ENCODE data around the gene ARMCX4.
A peak's percentile ranks its signal among the peaks of the same experiment; 100 is the strongest.

Gene ARMCX4

DNA sequence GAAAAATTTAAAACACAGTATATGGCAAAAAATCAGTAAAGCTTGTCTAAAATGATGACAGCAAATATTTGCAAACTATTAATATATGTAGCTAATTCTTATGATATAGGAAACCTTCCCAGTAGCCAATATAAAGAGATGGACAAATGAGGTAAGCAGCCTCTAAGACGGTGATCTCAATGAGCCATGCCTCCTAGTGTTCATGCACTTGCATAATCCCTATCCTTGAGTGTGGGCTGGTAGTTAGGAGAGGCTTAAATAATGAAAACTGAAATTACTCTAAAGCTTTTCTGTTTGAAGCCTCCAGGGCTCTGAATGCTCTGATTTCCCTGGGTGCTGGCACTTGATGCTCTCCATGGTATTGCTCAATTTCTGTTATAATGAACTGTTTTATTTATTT lies 24.6 kb upstream of the ARMCX4 start:
- in situ Hi-C loops (cut with MboI; ENCODE audit: low pct_unique_long_range_greater_than_20kb, low sequenced_read_pairs, unreplicated experiment): no loop called here
- no peak for DNase-seq (ENCODE audit: low spot score)
- TF ChIP-seq, protein P1, sequence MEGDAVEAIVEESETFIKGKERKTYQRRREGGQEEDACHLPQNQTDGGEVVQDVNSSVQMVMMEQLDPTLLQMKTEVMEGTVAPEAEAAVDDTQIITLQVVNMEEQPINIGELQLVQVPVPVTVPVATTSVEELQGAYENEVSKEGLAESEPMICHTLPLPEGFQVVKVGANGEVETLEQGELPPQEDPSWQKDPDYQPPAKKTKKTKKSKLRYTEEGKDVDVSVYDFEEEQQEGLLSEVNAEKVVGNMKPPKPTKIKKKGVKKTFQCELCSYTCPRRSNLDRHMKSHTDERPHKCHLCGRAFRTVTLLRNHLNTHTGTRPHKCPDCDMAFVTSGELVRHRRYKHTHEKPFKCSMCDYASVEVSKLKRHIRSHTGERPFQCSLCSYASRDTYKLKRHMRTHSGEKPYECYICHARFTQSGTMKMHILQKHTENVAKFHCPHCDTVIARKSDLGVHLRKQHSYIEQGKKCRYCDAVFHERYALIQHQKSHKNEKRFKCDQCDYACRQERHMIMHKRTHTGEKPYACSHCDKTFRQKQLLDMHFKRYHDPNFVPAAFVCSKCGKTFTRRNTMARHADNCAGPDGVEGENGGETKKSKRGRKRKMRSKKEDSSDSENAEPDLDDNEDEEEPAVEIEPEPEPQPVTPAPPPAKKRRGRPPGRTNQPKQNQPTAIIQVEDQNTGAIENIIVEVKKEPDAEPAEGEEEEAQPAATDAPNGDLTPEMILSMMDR (IDR thresholded peaks at IDR 0.05; ENCODE audit: extremely low read depth, insufficient read depth, missing control alignments): no peak

DNA sequence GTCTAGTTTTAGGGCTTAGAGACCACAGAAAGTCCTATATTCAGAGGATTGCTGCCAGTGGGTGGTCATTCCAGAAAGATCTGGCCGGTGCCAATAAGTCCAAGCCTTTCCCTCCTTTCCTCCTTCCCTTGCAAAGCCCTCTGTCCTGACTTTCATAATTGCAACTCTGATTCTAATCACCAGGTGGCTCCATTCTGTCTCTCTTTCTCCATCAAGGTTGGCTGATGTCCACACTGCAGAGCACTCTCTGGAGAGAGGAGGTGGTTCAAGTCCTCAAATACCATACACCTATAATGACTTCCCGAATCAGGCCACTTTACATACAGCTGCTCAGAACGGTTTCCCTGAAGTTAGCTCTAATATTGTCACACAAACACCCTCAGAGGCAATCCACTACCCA lies 22.4 kb upstream of the ARMCX4 start:
- in situ Hi-C loops (cut with MboI; ENCODE audit: low pct_unique_long_range_greater_than_20kb, low sequenced_read_pairs, unreplicated experiment): no loop called here
- DNase-seq (ENCODE audit: low spot score): peak; percentile 35
- TF ChIP-seq, protein P1 (IDR thresholded peaks at IDR 0.05; ENCODE audit: extremely low read depth, insufficient read depth, missing control alignments): peak; percentile 44

DNA sequence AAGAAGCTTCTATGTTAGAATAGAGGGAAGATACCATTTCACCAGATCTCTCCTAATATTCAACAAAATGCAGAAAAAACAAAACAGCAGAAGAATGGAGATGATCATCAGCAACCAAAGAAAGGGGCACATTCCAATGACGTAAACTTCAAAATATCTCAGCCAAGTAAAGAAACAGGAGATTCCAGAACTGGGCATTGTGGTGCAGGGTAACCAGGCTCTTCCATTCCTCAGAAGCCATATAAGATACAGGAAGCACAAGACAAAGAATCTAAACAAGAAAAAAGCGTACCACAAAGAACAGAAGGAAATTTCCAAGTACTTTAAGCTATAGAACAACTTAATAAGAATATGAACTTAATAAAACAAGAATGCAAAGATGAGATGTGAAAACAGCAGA lies 6.9 kb upstream of the ARMCX4 start:
- TF ChIP-seq, protein P1 (IDR thresholded peaks at IDR 0.05; ENCODE audit: extremely low read depth, insufficient read depth, missing control alignments): no peak
- in situ Hi-C loops (cut with MboI; ENCODE audit: low pct_unique_long_range_greater_than_20kb, low sequenced_read_pairs, unreplicated experiment): no loop called here
- no peak for DNase-seq (ENCODE audit: low spot score)

DNA sequence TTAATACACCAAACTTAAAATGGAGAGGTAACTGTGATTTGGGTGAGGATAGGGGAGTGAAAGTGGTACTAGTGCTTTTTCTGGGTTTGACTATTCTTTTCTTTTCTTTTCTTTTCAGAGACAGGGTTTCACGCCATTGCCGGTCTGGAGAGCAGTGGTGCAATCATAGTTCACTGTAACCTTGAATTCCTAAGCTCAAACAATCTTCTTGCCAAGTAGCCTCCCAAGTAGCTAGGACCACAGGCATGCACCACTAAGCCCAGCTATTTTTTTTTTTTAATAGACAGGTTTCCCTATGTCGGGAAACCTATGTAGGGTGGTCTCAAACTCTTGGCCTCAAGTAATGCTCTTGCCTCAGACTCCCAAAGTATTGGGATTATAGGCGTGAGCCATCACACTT lies 3.0 kb upstream of the ARMCX4 start:
- in situ Hi-C loops (cut with MboI; ENCODE audit: low pct_unique_long_range_greater_than_20kb, low sequenced_read_pairs, unreplicated experiment): no loop called here
- TF ChIP-seq, protein P1 (IDR thresholded peaks at IDR 0.05; ENCODE audit: extremely low read depth, insufficient read depth, missing control alignments): no peak
- no peak for DNase-seq (ENCODE audit: low spot score)

DNA sequence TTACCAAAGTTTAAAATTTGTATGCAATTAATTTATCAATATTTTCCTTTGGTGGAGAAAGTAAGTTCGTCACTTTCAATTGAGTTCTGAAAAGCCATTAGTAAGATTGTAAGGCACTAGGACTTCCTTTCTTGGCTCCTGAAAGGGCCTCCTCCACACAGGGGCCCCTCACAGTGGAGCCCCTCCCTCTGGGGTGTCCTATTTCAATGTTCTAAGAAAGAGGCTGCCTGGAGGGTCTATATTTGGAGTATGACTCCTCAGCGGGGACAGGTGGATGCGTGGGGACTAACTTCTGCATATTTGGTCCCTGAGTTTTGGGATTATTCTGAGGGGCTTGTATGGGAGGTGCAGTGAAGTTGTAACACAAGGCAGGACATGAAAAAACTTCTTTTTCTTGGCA lies 1.6 kb upstream of the ARMCX4 start:
- TF ChIP-seq, protein P1 (IDR thresholded peaks at IDR 0.05; ENCODE audit: extremely low read depth, insufficient read depth, missing control alignments): no peak
- in situ Hi-C loops (cut with MboI; ENCODE audit: low pct_unique_long_range_greater_than_20kb, low sequenced_read_pairs, unreplicated experiment): no loop called here
- no peak for DNase-seq (ENCODE audit: low spot score)

DNA sequence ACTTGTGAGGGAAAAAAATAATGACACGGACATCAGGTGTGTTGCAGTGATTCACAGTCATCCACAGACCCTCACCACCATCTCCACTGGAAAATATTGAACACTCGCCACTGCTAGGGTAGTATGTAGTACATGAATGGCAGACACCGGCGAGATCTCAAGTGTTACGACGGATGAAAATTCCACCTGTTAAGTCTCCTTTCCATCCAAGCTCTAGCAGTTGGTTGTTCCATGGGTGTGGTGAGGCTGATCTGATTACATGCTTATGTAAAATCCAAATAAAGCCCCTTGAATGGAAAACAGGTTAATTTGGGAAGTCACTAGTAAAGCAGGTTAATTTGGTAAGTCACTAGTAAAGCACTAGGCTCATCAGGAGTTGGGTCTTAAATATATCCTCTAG lies 1.1 kb upstream of the ARMCX4 start:
- TF ChIP-seq, protein P1 (IDR thresholded peaks at IDR 0.05; ENCODE audit: extremely low read depth, insufficient read depth, missing control alignments): no peak
- in situ Hi-C loops (cut with MboI; ENCODE audit: low pct_unique_long_range_greater_than_20kb, low sequenced_read_pairs, unreplicated experiment): no loop called here
- DNase-seq (ENCODE audit: low spot score): no peak

DNA sequence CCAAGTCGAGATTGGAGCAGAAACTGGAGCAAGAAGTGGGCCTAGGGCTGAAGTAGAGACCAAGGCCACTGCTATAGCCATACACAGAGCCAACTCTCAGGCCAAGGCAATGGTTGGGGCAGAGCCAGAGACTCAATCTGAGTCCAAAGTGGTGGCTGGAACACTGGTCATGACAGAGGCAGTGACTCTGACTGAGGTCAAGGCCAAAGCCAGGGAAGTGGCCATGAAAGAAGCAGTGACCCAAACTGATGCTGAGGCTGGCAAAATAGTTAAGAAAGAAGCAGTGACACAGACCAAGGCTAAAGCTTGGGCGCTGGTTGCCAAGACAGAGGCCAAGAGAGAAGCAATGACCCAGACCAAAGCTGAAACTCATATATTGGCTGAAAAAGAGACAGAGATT lies 3.5 kb downstream of the ARMCX4 start:
- DNase-seq (ENCODE audit: low spot score): no peak
- in situ Hi-C loops (cut with MboI; ENCODE audit: low pct_unique_long_range_greater_than_20kb, low sequenced_read_pairs, unreplicated experiment): no loop called here
- TF ChIP-seq, protein P1 (IDR thresholded peaks at IDR 0.05; ENCODE audit: extremely low read depth, insufficient read depth, missing control alignments): no peak

Measured in GM13977 (cell line).